Endothelial cell (in vitro differentiated cells): ENCODE data around the gene SLC28A3. TPM values are rescaled to one million over a fixed set of nuclear protein-coding genes. Genes with fewer than 3 reads are reported as not detected.

Experiments used
- DNase-seq: peaks from one replicate; pipeline ENCODE4 v3.0.0; 2021; ENCODE audit warnings: low spot score
- H3K27ac Mint-ChIP-seq: one replicate; pipeline ENCODE4 v1.8.0; 2021; ENCODE audit warnings: mixed read lengths, inconsistent platforms; ENCODE audit not compliant: unreplicated experiment
- H3K27me3 Mint-ChIP-seq: one replicate; pipeline ENCODE4 v1.8.0; 2021; ENCODE audit warnings: mild to moderate bottlenecking, moderate library complexity, mixed read lengths, inconsistent platforms; ENCODE audit not compliant: unreplicated experiment
- H3K36me3 Mint-ChIP-seq: one replicate; pipeline ENCODE4 v1.8.0; 2021; ENCODE audit warnings: mild to moderate bottlenecking, low read depth, mixed read lengths, inconsistent platforms; ENCODE audit not compliant: unreplicated experiment
- H3K4me1 Mint-ChIP-seq: one replicate; pipeline ENCODE4 v1.8.0; 2021; ENCODE audit warnings: mild to moderate bottlenecking, mixed read lengths, inconsistent platforms; ENCODE audit not compliant: unreplicated experiment
- H3K4me3 Mint-ChIP-seq: one replicate; pipeline ENCODE4 v1.8.0; 2021; ENCODE audit warnings: mild to moderate bottlenecking, mixed read lengths, inconsistent platforms; ENCODE audit not compliant: unreplicated experiment
- H3K9me3 Mint-ChIP-seq: one replicate; pipeline ENCODE4 v1.8.0; 2021; ENCODE audit warnings: mixed read lengths, inconsistent platforms; ENCODE audit not compliant: unreplicated experiment
- total RNA-seq: library from RNA; stranded (reverse); fragmentation: NEBNext Ultra II Directional; extraction: Animal tissue kit (Norgen Biotek cat#: 25700); gene quantifications from one replicate; pipeline ENCODE4 v1.2.1, GENCODE V29; 2021; ENCODE audit not compliant: unreplicated experiment
- TF ChIP-seq, protein P1 (sequence below): fragments of 200-600 bp; sonication (generic); IDR thresholded peaks from one replicate; pipeline ENCODE4 v1.5.0; 2021; ENCODE audit warnings: antibody characterized with exemption; ENCODE audit not compliant: unreplicated experiment

SLC28A3 gene
- total RNA-seq, 1 donor from 2014 or later: 0.26 TPM

DNA sequence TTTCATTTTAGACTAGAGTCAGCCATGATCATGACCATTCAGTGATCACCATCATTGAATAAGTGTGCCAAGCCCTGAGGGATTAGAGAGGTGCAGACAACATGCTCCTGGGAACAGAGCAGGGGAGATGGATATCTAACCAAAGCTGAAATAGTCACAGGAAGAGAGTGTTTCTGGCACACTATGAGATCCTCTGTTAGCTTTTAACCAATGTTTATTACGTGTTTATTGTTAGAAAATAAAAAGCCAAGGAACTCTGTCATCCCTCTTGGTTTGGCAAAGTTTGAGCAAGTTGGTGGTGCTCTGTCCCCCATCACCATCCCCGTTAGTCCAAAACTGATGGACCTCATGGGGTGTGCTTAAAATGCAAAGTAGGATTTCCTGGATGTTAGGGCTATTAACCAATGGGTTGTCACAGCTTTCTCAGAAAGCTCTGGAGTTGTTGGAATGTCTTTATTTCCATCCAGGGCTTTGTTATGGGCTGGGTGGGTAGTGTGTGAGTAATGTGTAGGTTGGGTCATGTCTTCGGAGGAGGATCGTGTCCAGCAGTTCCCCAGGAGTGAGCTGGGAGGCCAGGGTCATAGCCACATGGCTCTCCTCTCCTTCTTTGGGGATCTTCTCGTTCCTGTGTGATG is 34.9 kb downstream of the SLC28A3 start:
- Mint-ChIP-seq H3K36me3 (no peaks in the 10 kb centered on the region), H3K4me3 (no peak overlapping the region), H3K4me1 (no peaks in the 10 kb centered on the region), H3K9me3 (no peaks in the 10 kb centered on the region), H3K27ac (no peak overlapping the region), H3K27me3 (peaks cover 1% of the 10 kb centered on the region)
- TF ChIP-seq, protein P1, sequence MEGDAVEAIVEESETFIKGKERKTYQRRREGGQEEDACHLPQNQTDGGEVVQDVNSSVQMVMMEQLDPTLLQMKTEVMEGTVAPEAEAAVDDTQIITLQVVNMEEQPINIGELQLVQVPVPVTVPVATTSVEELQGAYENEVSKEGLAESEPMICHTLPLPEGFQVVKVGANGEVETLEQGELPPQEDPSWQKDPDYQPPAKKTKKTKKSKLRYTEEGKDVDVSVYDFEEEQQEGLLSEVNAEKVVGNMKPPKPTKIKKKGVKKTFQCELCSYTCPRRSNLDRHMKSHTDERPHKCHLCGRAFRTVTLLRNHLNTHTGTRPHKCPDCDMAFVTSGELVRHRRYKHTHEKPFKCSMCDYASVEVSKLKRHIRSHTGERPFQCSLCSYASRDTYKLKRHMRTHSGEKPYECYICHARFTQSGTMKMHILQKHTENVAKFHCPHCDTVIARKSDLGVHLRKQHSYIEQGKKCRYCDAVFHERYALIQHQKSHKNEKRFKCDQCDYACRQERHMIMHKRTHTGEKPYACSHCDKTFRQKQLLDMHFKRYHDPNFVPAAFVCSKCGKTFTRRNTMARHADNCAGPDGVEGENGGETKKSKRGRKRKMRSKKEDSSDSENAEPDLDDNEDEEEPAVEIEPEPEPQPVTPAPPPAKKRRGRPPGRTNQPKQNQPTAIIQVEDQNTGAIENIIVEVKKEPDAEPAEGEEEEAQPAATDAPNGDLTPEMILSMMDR: no peak
- no peak for DNase-seq

DNA sequence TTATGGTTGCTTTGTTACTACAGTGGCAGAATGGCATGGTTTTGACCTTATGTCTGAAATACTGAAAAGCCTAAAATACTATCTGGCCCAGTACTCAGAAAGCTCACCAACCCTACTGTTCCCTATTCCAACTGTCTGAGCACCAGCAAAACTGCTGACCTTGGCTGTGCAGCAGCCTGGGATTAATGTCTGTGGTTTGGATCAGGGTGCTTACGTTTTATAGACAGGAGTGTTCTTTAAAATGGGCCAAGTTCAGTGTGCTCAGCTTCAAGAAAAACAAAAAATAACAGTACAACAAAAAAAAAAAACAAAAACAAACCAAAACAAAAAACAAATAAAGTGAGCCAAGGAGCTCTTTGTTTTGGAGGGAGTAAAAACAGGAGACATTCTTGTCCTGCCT is 36.4 kb downstream of the SLC28A3 start:
- H3K4me3 Mint-ChIP-seq: no peak overlapping the region
- no peaks in the 10 kb centered on the region for H3K9me3 Mint-ChIP-seq
- H3K27ac Mint-ChIP-seq: no peak overlapping the region
- peaks cover 1% of the 10 kb centered on the region for H3K27me3 Mint-ChIP-seq
- no peaks in the 10 kb centered on the region for H3K36me3 Mint-ChIP-seq
- TF ChIP-seq, protein P1: no peak
- no peak for DNase-seq
- H3K4me1 Mint-ChIP-seq: no peaks in the 10 kb centered on the region

DNA sequence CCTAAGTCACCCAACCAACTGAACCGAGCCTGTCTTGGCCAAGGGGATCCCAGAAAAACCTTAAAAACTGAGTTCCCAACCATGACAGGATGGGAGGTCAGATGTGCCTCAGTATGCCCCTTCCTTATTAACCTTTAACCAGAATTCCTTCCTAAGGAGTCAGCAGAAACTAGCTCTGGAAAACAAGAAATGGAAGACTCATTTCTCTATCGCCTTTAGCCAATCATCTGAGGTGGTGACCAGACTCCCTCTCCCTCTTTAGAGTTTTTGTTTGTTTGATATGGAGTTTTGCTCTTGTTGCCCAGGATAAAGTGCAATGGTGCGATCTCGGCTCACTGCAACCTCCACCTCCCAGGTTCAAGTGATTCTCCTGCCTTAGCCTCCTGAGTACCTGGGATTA is 37.5 kb downstream of the SLC28A3 start:
- TF ChIP-seq, protein P1: no peak
- Mint-ChIP-seq H3K9me3 (no peaks in the 10 kb centered on the region), H3K27me3 (peaks cover 1% of the 10 kb centered on the region), H3K4me1 (no peaks in the 10 kb centered on the region), H3K4me3 (no peak overlapping the region), H3K36me3 (no peaks in the 10 kb centered on the region), H3K27ac (no peak overlapping the region)
- no peak for DNase-seq

DNA sequence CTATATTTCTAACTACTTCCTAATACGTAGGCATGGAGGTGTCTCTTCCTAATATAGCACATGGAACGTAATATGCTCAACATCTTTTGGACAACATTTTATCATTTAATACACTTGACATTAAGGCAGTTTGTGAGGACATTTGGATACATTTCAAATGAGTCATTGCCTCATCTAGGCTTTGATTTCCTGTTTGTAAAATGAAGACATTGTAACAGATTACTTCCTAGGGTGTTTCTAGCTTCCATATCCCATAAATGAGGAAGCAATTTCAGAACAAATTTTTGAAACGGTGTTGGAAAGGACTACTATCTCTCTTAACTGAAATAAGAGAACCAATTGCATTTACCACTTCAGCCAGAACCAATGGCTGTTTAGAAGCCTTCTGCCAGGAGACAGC is 38.7 kb downstream of the SLC28A3 start:
- Mint-ChIP-seq H3K27me3 (peaks cover 1% of the 10 kb centered on the region), H3K4me1 (no peaks in the 10 kb centered on the region), H3K9me3 (no peaks in the 10 kb centered on the region), H3K4me3 (no peak overlapping the region), H3K36me3 (no peaks in the 10 kb centered on the region), H3K27ac (no peak overlapping the region)
- DNase-seq: no peak
- TF ChIP-seq, protein P1: no peak

DNA sequence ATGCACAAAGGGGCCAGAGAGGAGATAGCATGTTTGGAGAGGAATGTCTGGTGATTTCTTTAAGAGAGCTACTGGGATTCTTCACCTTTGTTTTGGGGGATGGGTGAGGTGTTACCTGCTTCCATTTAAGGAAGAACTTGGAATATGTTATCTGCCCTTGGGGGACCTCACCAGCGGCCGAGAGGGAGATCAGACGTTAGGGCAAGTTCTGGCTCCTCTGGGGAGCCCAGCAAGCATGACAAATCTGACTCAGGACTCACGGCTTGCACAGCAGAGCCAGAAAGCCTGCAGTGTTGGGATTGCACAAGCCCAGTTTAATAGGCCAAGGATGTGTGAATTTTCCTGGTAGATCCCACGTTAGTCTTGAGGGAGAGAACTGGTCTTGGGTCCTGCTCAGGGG is 40.3 kb downstream of the SLC28A3 start:
- Mint-ChIP-seq H3K27ac (no peak overlapping the region), H3K4me3 (no peak overlapping the region), H3K9me3 (no peaks in the 10 kb centered on the region), H3K4me1 (peaks cover 5% of the 10 kb centered on the region), H3K36me3 (no peaks in the 10 kb centered on the region), H3K27me3 (no peaks in the 10 kb centered on the region)
- DNase-seq: no peak
- TF ChIP-seq, protein P1: no peak
